Stimulated activated CD4-positive, alpha-beta T cell treated with anti-CD3 and anti-CD28 coated beads, TNF-alpha, amount 100 ng/mL, for 48 hours (primary cell): ENCODE results near the gene GPHA2.
A peak's percentile ranks its signal among the peaks of the same experiment; 100 is the strongest.
"Not testable (repeated sequence)": the region's sequence is repeated elsewhere in the genome, so short reads cannot be mapped to it uniquely, and the experiment has no call there.

Source experiments
- DNase-seq, 3 donors: peaks; one replicate each; pipeline ENCODE4 v3.0.0-alpha.2; 2020; ENCODE audit warnings: low read depth in 3 of 3

Gene GPHA2, protein sequence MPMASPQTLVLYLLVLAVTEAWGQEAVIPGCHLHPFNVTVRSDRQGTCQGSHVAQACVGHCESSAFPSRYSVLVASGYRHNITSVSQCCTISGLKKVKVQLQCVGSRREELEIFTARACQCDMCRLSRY

DNA sequence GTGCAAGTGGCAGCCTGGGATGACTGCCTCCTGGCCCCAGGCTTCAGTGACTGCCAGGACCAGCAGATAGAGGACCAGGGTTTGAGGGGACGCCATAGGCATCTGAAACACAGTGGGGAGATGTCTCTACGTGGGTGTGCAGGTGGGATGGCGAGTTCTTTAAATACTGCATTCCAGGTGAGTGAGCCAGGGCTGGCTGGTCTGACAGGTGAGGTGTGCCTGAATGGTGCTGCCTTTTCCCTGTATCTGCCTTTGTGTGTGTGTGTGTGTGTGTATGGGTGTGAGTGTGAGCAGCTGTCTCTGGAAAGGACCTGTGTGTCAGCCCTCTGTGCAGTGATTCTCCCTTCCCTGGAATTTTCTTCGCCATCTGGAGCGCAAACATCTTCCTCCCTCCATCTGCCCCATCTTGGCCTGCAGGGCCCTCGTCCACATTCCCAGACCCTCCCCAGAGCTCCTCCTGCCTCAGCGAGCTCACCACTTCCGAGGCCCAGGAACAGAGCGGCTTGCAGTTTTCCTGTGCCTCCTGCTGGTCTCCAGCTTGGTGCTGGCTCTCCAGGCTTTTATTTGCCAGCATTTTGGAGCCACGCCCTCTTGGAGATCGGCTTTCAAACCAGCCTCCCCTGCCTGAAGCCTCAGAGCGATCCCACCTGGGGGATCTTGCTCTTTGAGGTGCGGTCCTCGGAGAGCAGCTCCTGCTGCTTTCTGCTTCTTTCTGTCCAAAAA lies at the start of gene GPHA2:
Gene GPHA2 (minus strand): TSS at position 535 of the 723 bp plus-strand sequence. CDS start 433 bp downstream, at position 102.
- no peak for DNase-seq

DNA sequence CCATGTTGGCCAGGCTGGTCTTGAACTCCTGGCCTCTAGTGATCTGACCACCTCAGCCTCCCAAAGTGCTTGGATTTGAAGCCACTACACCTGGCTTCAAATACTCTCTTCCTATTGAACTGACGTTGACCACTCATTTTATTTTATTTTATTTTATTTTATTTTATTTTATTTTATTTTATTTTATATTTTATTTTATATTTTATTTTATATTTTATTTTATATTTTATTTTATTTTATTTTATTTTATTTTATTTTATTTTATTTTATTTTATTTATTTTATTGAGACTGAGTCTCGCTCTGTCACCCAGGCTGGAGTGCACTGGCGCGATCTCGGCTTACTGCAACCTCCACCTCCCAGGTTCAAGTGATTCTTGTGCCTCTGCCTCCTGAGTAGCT lies 47.6 kb upstream of the GPHA2 start:
- DNase-seq, result not testable (repeated sequence)

DNA sequence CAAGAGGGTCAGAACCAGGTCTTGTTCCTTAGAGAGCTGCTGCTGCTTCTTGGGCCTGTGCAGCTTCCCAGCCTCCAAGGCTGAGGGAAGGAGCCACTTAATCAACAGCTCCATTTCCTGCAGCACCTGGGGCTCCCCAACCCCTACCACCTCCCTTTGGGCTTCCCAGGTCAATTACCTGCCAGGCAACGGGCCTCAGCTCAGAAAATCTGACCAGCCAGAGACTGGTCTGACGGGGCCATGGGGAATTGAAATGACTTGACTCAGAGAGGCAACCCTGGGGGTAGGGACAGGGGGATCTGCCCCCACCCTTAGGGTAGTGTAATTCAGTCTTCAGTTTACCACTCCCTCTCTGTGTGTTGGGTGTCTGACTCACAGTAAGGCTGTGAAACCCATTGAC lies 41.0 kb upstream of the GPHA2 start:
- no peak for DNase-seq

DNA sequence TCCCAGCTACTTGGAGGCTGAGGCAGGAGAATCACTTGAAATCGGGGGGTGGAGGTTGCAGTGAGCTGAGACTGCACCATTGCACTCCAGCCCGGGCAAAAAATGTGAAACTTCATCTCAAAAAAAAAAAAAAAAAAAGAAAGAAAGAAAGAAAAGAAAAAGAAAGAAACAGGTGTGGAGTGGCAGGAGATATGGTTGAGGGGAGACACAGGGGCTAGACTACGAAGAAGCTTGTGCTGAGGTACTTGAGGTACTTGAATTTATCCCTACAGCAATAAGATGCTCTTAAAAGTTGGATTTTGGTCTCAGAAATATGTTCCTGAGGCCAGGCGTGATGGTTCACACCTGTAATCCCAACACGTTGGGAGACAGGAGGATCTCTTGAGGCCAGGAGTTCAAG lies 38.4 kb upstream of the GPHA2 start:
- no peak for DNase-seq

DNA sequence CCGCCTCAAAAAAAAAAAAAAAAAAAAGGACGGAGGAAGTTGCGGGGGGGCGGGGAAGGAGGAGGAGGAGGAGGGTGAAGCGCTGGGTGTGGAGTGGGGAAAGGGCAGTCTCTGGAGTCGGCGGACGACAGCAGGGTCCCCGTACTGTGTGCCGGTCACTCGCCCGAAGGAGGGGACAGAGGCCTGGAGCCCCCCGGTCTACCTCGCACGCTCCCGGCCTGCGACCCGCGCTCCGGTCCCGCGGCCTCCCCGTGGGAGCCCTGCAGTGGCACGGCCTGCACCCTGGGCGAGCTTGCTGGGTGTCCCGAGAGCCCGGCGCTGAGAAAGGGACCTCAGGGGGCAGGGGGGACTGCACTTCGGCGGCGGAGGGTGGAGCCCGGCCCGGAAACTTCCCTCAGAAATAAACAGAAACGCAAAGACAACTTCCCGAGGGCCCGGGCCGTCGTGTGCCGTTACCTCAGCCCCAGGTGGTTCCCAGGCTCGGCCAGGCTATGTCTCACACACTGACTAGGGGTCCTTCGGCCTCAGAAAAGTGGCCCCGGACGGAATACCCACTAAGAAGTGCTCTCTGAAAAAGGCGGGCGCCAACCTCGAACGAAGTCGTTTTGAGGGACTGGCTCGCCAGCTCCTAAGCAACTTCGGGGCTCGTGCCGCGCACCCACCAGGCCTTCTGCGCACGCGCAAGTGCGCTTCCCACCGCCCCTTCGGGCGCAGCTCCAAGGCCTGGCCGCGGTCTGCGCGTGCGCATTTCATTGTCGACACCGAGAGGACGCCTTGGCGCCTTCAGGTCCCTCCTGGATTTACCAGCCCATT lies 35.9 kb upstream of the GPHA2 start, which contains the start of gene MAJIN:
Gene MAJIN (minus strand): TSS at position 688 of the 813 bp plus-strand sequence. CDS start 12,703 bp downstream, outside the sequence.
- DNase-seq, result peak; percentile 87 to 89 (median 88)

DNA sequence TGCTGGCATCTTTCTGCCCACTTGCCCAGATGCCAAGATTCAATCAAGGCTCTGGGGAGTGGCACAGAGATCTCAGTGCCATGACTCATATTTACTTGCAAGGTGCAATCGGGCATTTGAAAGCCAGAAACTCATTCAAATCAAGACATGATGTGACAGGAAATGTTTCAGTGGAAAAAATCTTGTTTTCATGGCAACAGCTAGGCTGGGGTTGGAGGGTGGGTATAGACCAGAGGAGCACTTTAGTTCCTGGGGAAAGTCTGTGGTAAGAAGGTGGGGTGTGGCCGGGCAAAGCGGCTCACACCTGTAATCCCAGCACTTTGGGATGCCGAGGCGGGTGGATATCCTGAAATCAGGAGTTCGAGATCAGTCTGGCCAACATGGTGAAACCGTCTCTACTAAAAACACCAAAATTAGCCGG lies 35.0 kb upstream of the GPHA2 start:
- DNase-seq, result peak in 2 of 3 donors; percentile 16 to 43

DNA sequence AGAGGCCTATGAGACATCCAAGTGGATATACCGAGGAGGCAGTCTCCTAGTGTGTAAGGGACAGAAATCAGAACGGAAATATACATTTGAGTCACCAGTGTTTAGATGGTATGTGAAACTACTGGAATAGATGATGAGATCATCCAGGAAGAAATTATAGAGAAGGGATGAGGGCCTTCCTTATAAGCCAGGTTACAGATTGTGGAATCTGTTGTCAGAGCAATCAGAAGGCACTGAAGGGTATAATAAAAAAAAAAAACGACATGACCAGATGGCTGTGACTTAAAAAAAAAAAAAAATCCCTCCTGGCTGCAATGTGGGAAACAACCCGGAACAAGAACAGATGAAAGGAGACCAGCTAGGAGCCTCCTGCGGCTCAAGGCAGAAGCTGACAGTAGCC lies 33.5 kb upstream of the GPHA2 start:
- DNase-seq, result no peak

DNA sequence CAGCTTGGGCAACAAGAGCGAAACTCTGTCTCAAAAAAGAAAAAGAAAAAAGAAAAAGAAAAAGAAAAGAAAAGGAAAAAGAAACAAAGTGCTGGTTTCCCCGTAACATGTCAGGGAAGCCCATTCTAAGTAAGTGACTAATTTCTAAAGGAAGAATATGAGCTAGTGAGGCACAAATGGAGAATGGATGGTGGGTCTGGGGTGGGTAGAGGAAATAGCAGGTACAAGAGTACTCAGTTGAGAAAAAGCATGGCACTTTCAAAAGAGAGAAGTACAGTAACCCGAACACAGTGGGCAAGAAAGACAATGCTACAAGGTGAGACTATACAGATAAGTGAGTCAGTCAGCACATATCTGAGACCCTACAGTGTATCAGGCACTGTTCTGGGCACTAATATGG lies 31.7 kb upstream of the GPHA2 start:
- DNase-seq, result no peak

DNA sequence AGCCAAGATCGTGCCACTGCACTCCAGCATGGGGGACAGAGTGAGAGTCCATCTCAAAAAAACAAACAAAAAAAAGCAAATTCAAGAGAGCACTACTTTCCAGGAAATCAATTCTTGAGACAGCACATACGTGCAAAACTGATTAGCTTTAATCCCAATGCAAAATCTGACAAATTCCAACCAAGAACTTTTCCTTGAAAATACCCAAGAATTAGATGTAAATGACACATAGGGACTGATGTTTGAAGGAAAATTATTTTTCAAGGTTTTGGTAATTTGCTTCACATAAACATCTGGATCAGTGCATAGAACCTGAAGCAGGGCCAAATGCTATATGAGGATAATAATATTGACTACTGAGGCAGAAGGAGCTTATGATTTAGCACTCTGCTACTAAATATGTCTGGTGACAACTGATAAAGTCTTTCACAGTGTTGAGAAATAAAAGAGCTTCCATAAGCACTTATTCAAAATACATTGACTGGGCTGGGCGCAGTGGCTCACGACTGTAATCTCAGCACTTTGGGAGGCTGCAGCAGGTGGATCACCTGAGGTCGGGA lies 27.5 kb upstream of the GPHA2 start:
- no peak for DNase-seq

DNA sequence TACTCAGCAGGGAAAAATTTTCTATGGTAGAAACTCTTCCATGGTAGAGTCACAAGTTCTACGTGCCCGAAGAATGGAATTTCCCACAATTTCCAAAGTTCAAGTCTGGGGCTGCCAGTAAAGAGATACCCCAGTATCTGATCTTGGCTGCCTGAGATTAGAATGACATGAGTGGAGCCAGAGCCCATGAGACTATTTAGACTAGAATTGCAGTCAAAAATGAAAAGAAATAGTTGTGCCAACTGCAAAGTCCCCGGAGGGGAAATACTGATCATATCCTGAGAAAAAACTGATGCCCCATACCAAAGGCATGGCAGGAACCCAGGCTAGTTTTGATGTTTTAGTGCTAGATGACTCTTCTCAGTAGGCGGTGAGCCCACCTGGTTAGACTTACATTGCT lies 25.0 kb upstream of the GPHA2 start:
- DNase-seq, result no peak

DNA sequence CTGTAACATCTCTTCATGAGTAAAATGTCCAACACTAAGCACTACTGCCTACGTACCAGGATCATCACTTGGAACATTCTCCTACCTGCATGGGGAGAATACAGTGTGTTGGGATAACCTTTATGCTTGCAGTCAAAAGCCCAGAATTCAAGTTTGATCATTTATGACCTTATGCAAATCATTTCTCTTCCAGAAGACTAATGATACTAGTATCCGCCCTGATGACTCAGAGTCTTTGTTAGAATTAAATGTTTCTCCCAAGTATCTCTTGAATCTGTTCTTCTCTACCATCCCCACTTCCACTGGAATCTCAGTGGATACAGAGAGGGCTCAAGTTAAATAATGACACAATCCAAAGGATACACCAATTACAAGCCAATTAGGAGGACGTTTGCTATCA lies 23.8 kb upstream of the GPHA2 start:
- no peak for DNase-seq

DNA sequence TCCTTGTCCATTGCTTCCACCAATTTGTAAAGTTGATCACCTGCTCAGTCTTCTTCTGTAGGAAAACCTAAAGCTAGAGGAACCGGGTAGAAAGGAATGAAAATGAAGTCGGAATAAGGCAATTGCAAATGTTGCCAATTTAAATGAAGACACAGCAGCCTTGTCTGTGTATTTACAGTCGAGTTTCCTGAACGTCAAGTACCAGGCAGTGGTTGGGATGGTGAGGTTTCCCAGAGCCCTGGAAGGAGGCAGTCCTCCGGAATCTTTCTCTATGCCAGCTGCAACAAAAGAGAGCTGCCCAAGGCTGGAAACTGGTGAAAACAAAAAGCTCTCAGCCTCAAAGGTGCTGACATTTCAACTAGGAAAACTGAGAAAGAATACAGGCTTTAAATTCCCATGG lies 18.5 kb upstream of the GPHA2 start:
- no peak for DNase-seq

DNA sequence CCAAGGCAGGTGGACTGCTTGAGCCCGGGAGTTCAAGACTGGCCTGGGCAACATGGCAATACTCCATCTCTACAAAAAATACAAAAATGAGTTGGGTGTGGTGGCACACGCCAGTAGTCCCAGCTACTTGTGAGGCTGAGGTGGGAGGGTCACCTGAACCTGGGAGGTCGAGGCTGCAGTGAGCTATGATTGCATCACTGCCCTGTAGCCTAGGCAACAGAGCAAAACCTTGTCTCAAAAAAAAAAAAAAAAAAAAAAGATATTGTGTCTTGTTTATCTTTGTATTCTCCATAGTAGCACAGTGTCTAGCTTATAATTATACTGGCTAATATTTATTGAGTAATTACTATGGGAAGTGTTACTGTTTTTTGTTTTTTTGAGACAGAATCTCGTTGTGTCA lies 15.8 kb upstream of the GPHA2 start:
- DNase-seq, result no peak

DNA sequence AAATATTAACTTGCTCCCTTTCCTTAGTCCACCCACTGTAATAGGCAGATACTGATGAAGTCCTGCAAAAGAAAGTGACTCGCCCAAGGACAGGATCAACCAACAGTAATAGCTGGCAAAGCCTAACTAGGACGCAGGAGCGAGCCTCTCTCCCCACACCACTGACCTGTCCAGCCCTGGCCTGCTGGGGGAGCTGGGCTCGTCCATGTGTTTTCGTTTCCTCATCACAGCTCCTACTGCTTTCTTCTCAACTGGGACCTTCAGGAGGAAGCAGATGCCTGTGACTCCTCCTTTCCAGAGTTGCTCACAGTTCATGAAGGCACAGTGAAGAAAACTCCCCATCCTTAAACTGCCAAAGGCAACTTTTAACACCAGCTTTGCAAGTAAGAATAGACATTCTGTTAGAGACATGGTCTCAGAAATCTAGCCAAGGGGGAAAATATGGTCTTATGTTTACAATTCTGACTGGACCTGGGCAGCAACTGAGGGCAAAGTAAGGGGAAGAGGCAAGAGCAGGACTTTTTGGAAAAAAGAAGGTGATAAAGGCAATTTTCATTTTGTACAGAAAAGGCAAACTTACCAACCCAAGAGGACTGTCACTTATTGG lies 11.6 kb upstream of the GPHA2 start:
- no peak for DNase-seq

DNA sequence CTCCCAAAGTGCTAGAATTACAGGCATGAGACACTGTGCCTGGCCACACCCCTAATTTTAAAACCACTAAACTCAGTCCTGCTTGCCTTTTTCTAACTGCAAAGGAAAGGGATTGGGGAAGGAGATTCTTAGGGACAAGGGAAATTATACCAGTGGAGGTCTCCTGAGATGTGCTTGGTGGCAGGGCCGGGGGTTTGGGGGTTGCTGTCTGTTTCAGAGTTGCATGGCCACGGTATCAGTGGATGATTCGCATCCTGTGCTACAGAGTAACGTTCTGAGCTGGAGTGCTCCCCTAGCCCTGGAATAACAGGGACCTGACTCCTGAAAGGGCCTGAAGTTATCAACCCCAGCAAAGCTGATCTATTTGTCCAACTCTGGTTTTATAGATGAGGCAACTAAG lies 846 bp upstream of the GPHA2 start:
- no peak for DNase-seq

DNA sequence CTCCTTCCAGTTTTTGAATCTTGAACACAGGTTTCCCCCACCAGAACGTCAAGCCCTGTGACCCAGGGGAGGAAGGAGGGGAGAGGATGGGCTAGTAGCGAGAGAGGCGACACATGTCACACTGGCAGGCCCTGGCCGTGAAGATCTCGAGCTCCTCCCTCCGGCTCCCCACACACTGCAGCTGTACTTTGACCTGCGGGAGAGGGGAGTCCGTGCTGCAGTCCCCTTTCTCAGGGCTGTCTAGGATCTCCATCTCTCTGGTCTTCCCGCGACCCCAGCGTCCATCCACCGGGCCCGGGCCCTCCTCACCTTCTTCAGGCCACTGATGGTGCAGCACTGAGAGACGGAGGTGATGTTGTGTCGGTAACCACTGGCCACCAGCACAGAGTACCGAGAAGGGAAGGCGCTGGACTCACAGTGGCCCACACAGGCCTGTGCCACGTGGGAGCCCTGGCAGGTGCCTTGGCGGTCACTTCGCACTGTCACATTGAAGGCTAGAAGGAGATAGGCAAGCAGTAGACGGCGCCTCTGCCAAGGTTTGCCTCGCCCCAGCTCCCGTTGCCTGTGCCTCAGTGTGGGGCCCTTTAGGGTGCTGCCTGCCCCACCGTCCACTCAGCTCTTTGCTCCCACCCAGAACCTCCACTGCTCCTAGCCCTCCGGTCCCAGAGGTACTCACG lies 873 bp downstream of the GPHA2 start:
- no peak for DNase-seq

DNA sequence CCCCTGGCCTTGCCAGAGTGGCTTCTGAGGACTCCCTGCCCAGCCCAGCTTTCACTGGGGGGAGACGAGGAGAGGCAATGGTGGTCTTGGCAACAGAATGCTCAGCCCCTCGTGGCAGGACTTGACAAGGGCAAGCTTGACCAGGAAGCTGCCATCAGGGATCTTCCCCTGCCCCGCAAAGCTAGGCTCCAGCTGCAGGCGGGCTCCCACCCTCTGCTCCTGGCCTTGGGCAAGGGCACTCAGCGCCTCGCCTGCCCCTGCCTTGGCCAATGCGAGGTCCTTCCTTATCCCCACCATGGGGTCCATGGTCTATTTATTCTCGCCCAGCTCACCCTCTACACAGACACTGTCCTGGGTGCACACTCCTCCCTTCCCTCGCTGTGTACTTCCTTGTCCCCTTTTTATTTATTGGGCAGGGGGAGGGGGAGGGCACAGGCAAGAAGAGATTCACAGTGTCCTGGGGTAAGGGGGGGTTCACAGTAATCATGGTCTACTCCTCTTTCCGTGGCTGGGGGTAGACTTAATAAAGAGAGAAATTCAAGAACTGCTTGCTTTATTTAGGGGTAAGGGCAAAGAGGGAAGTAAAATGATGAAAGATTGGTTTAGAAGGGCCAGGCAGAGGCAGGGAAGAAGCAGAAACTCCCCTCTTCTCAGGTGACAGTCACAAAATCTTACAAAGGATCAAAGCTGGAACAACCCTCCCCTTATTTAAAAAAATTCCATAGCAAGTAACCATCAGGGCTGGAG lies 1.6 kb downstream of the GPHA2 start:
- DNase-seq, result no peak

DNA sequence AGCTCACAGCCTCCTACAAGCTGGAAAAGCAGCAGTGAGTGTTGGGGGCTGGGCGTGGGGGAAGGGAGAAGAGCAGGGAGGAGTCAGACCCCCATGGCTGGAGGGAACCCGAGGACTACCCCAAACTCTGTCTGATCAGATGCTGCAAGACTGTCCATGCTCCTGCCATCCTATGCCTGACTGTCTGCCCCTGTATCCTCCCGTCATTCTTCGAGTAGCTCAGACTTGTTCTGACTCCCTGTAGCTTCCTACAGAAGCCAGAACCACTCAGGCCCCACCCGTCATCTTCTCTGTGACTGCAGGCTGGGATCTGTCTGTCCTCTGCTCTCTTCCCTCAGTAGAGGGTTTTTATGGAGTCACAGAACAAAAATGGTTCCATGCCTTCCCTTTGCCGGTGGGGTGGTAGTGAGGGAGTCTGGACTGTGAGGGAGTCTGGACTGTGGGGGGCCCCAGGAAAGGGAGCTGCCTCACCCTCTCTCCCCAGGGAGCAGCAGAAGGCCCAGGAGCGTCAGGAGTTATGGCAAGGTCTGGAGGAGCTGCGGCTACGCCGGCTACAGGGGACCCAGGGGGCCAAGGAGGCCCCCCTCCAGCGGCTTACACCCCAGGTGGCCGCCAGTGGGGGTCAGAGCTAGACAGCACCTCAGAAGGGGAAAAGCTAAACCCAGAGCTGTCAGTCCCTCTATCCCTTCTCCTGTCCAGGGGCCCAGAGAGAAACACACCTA lies 2.3 kb downstream of the GPHA2 start:
- DNase-seq, result no peak

DNA sequence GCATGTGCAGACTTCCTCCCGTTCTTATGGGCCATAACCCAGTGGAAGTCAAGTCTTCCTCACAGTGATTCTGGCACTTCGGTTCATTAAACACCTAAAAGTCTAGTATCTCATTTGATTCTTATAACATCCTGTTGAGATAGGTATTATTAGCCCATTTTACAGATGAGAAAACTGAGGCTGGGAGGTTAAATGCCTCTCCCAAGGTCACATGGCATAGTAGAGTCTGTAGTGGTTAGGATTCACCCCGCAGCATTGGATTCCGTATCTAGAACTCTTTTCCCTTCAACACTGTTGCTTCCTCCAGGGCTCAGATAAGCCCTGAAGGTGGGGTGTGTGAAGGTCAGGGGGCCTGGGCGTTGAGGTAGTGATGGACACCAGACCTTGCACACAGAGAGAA lies 3.4 kb downstream of the GPHA2 start:
- no peak for DNase-seq

DNA sequence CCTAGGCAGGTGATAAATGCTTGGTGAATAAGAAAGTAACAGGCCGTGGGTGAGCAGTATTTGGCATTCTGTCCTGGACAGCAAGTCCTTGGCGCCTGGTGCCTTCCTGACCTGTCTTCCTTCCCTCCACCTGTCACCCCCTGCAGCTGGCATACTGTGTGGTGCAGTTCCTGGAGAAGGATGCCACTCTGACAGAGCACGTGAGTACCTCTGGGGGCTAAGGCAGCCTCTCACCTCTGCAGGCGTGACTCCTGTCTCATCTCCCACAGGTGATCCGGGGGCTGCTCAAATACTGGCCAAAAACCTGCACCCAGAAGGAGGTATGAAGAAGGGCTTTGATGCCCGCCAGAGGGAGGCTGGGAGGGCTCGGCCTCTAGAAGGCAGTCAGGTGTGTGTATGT lies 4.4 kb downstream of the GPHA2 start:
- no peak for DNase-seq
